Nephron (organoid): ENCODE data around the gene EMX1.

ENCODE experiments used
- H3K27ac Mint-ChIP-seq, 3 experiments: 2 replicates each; pipeline ENCODE4 v1.8.0; 2020; ENCODE audit warnings: mixed read lengths in 3 of 3, mild to moderate bottlenecking in 2 of 3, moderate library complexity in 1 of 3
- H3K27me3 Mint-ChIP-seq: 2 replicates; pipeline ENCODE4 v1.8.0; 2021; ENCODE audit warnings: low read depth, mild to moderate bottlenecking, moderate library complexity, mixed read lengths
- H3K36me3 Mint-ChIP-seq: 2 replicates; pipeline ENCODE4 v1.8.0; 2020; ENCODE audit warnings: low read depth, mixed read lengths
- H3K4me1 Mint-ChIP-seq: 2 replicates; pipeline ENCODE4 v1.8.0; 2020; ENCODE audit warnings: mixed read lengths
- H3K4me3 Mint-ChIP-seq, 3 experiments: 2 replicates each; pipeline ENCODE4 v1.8.0; 2020; ENCODE audit warnings: mild to moderate bottlenecking in 3 of 3, mixed read lengths in 3 of 3, moderate library complexity in 2 of 3
- H3K9me3 Mint-ChIP-seq: 2 replicates; pipeline ENCODE4 v1.8.0; 2020; ENCODE audit warnings: mixed read lengths
- CTCF ChIP-seq, 3 experiments: fragments of 200-600 bp; sonication (generic); IDR thresholded peaks; one replicate each; pipeline ENCODE4 v1.5.0; 2021; ENCODE audit warnings: antibody characterized with exemption in 3 of 3; ENCODE audit not compliant: unreplicated experiment in 3 of 3

Gene EMX1

GRCh38 chr2:72915320-72915906 is 1.9 kb upstream of the EMX1 start:
- Mint-ChIP-seq H3K27ac (no peak overlapping the region), H3K4me3 (peak overlapping the region; percentile 58 to 73 (median 59)), H3K9me3 (no peaks in the 10 kb centered on the region), H3K27me3 (peaks cover 69% of the 10 kb centered on the region), H3K36me3 (no peaks in the 10 kb centered on the region), H3K4me1 (no peaks in the 10 kb centered on the region)
- TF ChIP-seq CTCF (IDR thresholded peaks at IDR 0.05; ENCODE audit: unreplicated experiment in 3 of 3): no peak

- Mint-ChIP-seq H3K27me3 (peaks cover 62% of the 10 kb centered on the region), H3K36me3 (no peaks in the 10 kb centered on the region), H3K4me1 (no peaks in the 10 kb centered on the region), H3K9me3 (no peaks in the 10 kb centered on the region), H3K4me3 (peak overlapping the region; percentile 34 to 73 (median 61)), H3K27ac (no peak overlapping the region)
- no peak for TF ChIP-seq CTCF (IDR thresholded peaks at IDR 0.05; ENCODE audit: unreplicated experiment in 3 of 3)
Observed at GRCh38 chr2:72915907-72916742, 1.2 kb upstream of the EMX1 start.

GRCh38 chr2:72916743-72917137 is 579 bp upstream of the EMX1 start:
- Mint-ChIP-seq H3K9me3 (no peaks in the 10 kb centered on the region), H3K4me3 (peak overlapping the region; percentile 77 to 82 (median 77)), H3K27ac (peak overlapping the region in 1 of 3 experiments; percentile 60), H3K27me3 (peaks cover 55% of the 10 kb centered on the region), H3K36me3 (no peaks in the 10 kb centered on the region), H3K4me1 (no peaks in the 10 kb centered on the region)
- no peak for TF ChIP-seq CTCF (IDR thresholded peaks at IDR 0.05; ENCODE audit: unreplicated experiment in 3 of 3)

GRCh38 chr2:72917877-72918553 is 696 bp downstream of the EMX1 start:
- Mint-ChIP-seq H3K4me3 (peak overlapping the region; percentile 69 to 84 (median 81)), H3K27me3 (peaks cover 43% of the 10 kb centered on the region), H3K36me3 (peaks cover 5% of the 10 kb centered on the region), H3K4me1 (no peaks in the 10 kb centered on the region), H3K27ac (peak overlapping the region in 1 of 3 experiments; percentile 86), H3K9me3 (no peaks in the 10 kb centered on the region)
- TF ChIP-seq CTCF (IDR thresholded peaks at IDR 0.05; ENCODE audit: unreplicated experiment in 3 of 3): no peak

- H3K4me3 Mint-ChIP-seq: peak overlapping the region; percentile 65 to 84 (median 81)
- H3K27me3 Mint-ChIP-seq: peaks cover 26% of the 10 kb centered on the region
- H3K36me3 Mint-ChIP-seq: peaks cover 5% of the 10 kb centered on the region
- no peaks in the 10 kb centered on the region for H3K9me3 Mint-ChIP-seq
- no peaks in the 10 kb centered on the region for H3K4me1 Mint-ChIP-seq
- no peak overlapping the region for H3K27ac Mint-ChIP-seq
- TF ChIP-seq CTCF (IDR thresholded peaks at IDR 0.05; ENCODE audit: unreplicated experiment in 3 of 3): no peak
Observed at GRCh38 chr2:72919414-72920317, 2.3 kb downstream of the EMX1 start.
